ENCODE data around the gene ATP6V1D.
"Not testable (repeated sequence)": the region's sequence is repeated elsewhere in the genome, so short reads cannot be mapped to it uniquely, and the experiment has no call there.

ATP6V1D gene

GRCh38 chr14:67359775-67360469 is at the start of gene ATP6V1D, which contains the start of gene EIF2S1:
TSS of gene ATP6V1D (minus strand) at chr14:67359804. CDS start at chr14:67359698, 106 bp downstream.
TSS of gene EIF2S1 (plus strand) at chr14:67360328. CDS start at chr14:67364768, 4,440 bp downstream.
- DNase-seq (ENCODE audit: low spot score): peak; percentile 97

DNA sequence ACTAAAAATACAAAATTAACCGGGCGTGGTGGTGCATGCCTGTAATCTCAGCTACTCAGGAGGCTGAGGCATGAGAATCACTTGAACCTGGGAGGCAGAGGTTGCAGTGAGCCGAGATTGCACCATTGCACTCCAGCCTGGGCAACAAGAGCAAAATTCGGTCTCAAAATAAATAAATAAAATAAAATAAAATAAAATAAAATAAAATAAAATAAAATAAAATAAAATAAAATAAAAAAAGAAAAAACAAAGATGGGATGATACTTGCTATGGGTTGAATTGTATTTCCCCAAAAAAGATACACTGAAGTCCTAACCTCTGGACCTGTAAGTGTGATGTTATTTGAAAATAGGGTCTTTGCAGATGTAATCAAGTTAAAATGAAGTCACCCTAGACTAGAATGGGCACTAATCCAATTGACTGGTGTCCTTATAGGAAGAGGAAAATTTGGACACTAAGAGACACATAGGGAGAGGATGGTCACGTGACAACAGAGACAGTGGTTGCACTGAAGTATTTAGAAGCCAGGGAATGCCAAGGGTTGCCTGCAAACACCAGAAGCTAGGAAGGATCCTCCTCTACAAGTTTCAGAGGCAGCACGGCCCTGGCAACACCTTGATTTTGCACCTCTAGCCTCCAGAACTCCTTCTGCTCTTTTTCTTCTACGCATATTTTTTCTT is 48.7 kb upstream of the ATP6V1D start:
- DNase-seq (ENCODE audit: low spot score): not testable (repeated sequence)

DNA sequence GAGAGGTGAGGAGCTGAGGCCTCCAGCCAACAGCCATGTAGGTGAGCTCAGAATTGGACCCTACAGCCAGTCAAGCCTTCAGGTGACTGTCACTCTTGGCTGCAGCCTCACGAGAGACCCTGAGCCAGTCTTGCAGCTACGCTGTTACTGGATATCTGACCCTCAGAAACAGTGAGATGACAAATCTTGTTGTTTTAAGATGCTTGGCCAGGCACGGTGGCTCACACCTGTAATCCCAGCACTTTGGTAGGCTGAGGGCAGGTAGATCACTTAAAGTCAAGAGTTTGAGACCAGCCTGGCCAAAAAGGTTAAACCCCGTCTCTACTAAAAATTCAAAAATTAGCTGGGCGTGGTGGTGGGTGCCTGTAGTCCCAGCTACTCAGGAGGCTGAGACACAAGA is 46.2 kb upstream of the ATP6V1D start:
- DNase-seq (ENCODE audit: low spot score): no peak

DNA sequence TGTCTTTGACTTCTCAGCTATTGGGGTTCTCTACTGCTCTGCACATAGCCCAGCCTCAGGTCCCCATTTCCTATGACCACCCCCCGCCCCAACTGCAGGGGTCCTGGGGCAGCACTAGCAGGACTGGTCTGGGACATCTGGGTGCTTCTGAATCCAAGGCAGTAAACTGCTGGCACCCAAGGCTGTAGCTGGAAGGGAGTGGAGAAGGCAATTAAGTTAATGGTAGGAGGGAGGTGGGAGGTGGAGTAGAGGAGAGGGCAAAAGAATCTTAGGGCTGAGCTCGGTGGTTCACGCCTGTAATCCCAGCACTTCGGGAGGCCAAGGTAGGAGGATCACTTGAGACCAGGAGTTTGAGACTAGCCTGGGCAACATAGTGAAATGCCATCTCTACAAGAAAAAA is 40.8 kb upstream of the ATP6V1D start:
- DNase-seq (ENCODE audit: low spot score): no peak

DNA sequence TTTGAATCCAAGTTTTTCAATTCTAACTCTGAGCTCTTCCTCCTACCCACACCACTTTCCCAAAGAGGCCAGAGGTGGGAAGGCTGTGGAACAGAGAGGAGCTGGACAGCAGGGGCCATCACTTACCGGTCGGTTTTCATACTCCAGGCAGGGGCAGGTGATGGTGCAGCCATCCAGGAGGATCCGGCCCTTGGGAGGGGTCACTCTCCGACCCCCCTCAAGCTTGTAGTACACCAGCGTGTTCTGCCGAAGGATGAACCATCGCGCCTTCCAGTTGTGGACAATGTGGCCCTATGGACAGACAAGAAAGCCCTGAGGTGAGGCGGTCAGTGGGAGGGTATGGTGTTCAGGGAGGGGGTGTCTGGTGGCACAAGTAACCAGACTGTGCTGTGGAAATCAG is 37.9 kb upstream of the ATP6V1D start:
- DNase-seq (ENCODE audit: low spot score): no peak

DNA sequence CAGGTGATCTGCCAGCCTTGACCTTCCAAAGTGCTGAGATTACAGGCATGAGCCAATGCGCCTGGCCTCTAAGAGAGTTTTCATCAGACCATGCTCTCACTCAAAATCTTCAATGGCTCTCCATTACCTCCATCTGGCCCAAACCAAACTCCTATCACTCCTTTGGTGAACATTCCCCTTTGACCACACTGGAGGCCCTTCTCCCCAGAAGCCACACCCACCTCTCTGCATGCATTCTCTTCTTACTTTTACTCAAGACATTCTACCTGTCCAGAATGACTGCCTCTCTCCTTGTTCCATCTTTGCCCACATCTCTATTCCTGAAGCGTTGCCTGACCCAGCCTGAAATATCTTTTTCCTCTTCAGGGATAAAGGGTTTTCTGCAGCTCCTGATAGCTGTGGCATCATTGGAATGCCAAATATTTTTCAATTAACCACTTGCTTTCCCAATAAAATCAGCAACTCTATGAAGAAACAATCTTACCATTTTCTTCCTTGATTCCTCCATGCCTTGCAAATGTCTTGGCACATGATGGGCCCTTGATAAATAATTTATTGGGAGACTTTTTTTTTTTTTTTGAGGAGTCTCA is 36.9 kb upstream of the ATP6V1D start:
- DNase-seq (ENCODE audit: low spot score): peak; percentile 41

GRCh38 chr14:67395876-67396189 is 36.2 kb upstream of the ATP6V1D start:
- DNase-seq (ENCODE audit: low spot score): no peak

GRCh38 chr14:67395086-67395875 is 35.7 kb upstream of the ATP6V1D start:
- DNase-seq (ENCODE audit: low spot score): no peak

- no peak for DNase-seq (ENCODE audit: low spot score)
These were observed 34.1 kb upstream of the ATP6V1D start for GRCh38 chr14:67393689-67394088.

- DNase-seq (ENCODE audit: low spot score): no peak
These were observed 33.2 kb upstream of the ATP6V1D start for GRCh38 chr14:67392800-67393199.

DNA sequence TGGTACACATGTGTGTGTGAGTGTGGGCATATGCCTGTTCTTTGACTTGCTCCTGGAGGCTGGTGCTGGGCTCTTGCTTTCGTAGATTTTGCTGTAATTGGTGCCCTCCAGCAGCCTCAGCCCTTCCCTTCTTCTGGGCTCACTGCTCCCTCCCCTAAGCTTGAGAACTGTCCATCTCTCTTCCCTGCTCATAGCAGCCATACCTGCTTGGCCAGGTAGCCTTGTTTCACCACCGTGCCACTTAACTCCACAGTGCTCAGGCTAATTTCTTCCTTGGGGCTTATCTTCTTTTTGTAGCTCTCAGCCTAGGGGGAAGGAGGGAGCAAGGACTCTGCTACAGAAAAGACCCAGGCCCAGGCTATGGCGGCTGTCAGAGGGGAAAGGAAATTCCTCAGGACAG is 32.5 kb upstream of the ATP6V1D start:
- no peak for DNase-seq (ENCODE audit: low spot score)

DNA sequence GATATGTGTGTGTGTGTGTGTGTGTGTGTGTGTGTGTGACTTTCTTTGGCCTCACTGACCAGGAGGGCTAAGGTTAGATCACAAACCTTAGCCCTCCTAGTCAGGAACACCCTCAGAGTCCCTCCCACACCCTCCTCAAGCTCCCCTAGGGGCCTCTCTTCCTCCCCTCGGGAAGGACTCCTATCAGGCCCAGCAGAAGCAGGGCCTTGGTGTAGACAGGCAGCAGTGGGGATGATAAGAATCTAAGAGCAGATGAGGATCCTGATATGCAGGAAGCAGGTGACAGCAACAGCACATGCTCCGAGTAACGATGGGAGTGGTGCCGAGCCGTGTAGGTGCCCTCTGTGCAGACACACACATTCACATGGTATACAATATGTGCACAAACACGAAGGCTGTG is 31.7 kb upstream of the ATP6V1D start:
- DNase-seq (ENCODE audit: low spot score): no peak

DNA sequence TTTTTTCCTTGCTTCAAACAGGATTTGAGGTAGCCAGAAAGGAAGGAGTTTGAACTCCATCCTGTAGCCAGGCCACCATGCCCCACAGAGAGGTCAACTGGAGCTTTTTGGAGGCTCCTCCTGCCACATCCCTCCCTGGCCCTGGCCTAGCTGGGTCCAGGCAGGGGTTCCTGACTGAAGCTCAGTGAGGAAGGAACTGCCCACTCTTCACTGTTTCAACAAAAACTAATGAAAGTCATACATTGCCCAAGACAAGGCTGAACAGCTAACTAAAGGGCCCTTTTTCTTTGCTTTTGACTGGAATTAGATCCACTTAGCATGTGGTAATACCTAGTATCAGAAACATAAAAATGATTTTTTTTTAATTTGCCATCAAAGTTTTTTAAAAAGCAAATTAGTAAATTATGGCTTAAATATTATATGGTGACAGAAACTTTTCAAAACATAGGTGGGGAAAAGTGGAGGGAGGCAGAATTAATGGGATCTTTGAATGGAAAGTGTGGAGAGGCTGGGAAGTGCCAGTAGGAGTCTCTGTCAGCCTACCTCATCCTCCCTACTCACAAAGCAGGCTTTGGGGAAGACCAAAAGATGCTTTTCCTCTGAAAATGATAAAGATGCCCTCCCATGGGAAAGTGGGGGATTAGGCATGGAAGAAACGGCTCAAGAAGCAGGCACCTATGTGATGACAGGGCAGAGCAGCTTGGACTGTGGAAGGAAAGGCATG is 30.4 kb upstream of the ATP6V1D start:
- DNase-seq (ENCODE audit: low spot score): no peak

GRCh38 chr14:67389275-67389674 is 29.7 kb upstream of the ATP6V1D start:
- DNase-seq (ENCODE audit: low spot score): no peak

DNA sequence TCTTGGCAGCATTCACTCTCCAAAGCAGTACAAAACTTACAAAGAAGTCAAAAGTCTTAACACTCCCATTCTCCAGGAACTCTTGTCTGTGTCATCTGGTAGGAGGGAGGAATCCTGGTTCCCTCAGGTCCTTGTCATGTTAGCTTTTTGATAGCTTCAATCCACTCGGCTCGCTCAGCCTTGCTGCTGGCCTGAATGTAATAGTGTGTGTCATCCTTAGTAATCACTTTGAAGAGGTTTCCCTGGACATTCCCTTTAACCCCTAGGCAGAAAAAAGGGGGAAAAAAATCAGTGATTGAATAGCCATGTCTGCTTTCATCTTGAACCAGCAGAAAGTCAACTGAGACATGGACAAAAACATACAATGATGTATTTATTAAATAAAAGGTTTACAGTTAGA is 27.6 kb upstream of the ATP6V1D start:
- no peak for DNase-seq (ENCODE audit: low spot score)

DNA sequence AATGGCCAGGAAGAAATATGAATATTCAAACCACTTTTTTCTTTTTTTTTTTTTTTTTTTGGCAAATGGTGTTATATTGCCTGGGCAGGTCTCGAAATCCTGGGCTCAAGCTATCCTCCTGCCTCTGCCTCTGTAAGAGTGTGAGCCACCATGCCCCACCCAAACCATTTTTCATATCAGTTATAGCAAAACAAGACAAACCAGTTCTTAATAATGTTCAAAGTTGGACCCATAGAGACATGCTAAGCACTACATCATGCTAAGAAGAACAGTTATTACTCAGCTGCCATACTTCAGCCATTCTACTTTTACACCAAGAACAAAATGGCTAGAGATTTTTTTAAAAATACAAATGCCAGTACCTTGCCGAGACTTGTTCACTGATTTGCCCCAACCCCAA is 26.0 kb upstream of the ATP6V1D start:
- no peak for DNase-seq (ENCODE audit: low spot score)

- DNase-seq (ENCODE audit: low spot score): no peak
These were observed 25.5 kb upstream of the ATP6V1D start for GRCh38 chr14:67385120-67385519.

GRCh38 chr14:67377916-67378315 is 18.3 kb upstream of the ATP6V1D start:
- DNase-seq (ENCODE audit: low spot score): no peak

GRCh38 chr14:67373347-67373746 is 13.7 kb upstream of the ATP6V1D start:
- DNase-seq (ENCODE audit: low spot score): no peak

GRCh38 chr14:67372833-67373232 is 13.2 kb upstream of the ATP6V1D start:
- DNase-seq (ENCODE audit: low spot score): no peak

DNA sequence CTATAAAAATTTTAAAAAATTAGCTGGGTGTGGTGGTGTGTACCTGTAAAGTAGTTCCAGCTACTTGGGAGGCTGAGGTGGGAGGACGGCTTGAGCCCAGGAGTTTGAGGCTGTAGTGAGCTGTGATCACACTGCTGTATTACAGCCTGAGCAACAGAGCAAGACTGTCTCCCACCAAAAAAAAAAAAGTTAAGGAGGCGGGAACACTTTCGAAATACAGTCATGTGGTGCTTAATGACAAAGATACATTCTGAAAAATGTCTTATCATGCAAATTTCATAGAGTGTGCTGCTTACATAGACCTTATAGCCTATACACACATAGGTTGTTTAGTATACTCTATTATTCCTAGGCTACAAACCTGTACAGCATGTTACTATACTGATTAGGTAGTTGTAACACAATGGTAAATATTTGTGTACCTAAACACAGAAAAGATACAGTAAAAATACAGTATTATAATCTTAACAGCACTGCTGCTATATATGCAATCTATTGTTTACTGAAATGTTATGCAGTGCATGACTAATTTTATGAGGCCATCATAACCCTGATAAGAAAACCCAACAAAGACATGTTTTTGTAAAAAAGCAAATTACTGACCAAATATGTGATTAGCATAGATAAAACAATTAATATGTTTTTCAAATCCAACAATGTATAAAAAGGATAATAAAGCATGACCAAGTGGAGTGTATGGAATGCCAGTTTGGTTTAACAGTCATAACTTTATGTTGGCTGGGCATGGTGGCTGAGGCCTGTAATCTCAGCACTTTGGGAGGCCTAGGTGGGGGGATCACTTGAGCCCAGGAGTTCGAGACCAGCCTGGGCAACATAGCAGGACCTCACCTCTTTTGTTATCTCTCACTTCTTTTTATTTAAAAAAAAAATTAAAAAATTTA is 11.9 kb upstream of the ATP6V1D start:
- no peak for DNase-seq (ENCODE audit: low spot score)
